GM23338 (cell line): ENCODE results near the gene MCUB.

Experiments used
- CREB1 ChIP-seq: fragments of 250-450 bp; sonication (Bioruptor Pico); IDR thresholded peaks from 2 replicates; pipeline ENCODE4 v1.5.0; 2020; ENCODE audit warnings: low read depth, mild to moderate bottlenecking, moderate library complexity
- ETS1 ChIP-seq: IDR thresholded peaks from 2 replicates; pipeline ENCODE4 v1.6.1; 2016; ENCODE audit warnings: antibody characterized with exemption
- EZH2 ChIP-seq: fragments of 200-600 bp; sonication (generic); IDR thresholded peaks from one replicate; pipeline ENCODE4 v1.8.0; 2017; ENCODE audit warnings: antibody characterized with exemption, mild to moderate bottlenecking, low read depth; ENCODE audit not compliant: unreplicated experiment
- EZH2phosphoT487 ChIP-seq: fragments of 200-600 bp; sonication (generic); IDR thresholded peaks from one replicate; pipeline ENCODE4 v1.8.1; 2018; ENCODE audit warnings: antibody characterized with exemption; ENCODE audit not compliant: unreplicated experiment
- JUNB ChIP-seq: IDR thresholded peaks from one replicate; pipeline ENCODE4 v1.6.1; 2016; ENCODE audit warnings: antibody characterized with exemption; ENCODE audit not compliant: unreplicated experiment
- NANOG ChIP-seq: IDR thresholded peaks from 2 replicates; pipeline ENCODE4 v1.6.1; 2016; ENCODE audit warnings: antibody characterized with exemption, borderline replicate concordance
- POLR2AphosphoS5 ChIP-seq: IDR thresholded peaks from 2 replicates; pipeline ENCODE4 v1.6.1; 2016; ENCODE audit warnings: antibody characterized with exemption, low read depth
- ZNF114 ChIP-seq: fragments of 250-450 bp; sonication (Bioruptor Pico); IDR thresholded peaks from 2 replicates; pipeline ENCODE4 v1.5.0; 2020; ENCODE audit warnings: mild to moderate bottlenecking, moderate library complexity
- ZNF331 ChIP-seq: fragments of 250-450 bp; sonication (Bioruptor Pico); IDR thresholded peaks from 2 replicates; pipeline ENCODE4 v1.5.0; 2020; ENCODE audit warnings: low read depth, mild to moderate bottlenecking, moderate library complexity
- TF ChIP-seq, protein P1 (sequence below), 2 experiments: fragments of 200-600 bp in 1 of 2; sonication (generic) in 1 of 2; conservative IDR thresholded peaks; 2 replicates each; pipeline versions ENCODE4 v1.5.1 to v1.6.1; 2016 to 2017; ENCODE audit warnings: antibody characterized with exemption in 2 of 2, low read depth in 2 of 2, mild to moderate bottlenecking in 2 of 2, moderate library complexity in 1 of 2
- TF ChIP-seq, protein P2 (sequence below): IDR thresholded peaks from one replicate; pipeline ENCODE4 v1.6.1; 2018; ENCODE audit warnings: antibody characterized with exemption; ENCODE audit not compliant: unreplicated experiment

GRCh38 chr4:109560687-109561461 is 828 bp downstream of the MCUB start:
- no peak for TF ChIP-seq EZH2phosphoT487
- TF ChIP-seq, protein P1, sequence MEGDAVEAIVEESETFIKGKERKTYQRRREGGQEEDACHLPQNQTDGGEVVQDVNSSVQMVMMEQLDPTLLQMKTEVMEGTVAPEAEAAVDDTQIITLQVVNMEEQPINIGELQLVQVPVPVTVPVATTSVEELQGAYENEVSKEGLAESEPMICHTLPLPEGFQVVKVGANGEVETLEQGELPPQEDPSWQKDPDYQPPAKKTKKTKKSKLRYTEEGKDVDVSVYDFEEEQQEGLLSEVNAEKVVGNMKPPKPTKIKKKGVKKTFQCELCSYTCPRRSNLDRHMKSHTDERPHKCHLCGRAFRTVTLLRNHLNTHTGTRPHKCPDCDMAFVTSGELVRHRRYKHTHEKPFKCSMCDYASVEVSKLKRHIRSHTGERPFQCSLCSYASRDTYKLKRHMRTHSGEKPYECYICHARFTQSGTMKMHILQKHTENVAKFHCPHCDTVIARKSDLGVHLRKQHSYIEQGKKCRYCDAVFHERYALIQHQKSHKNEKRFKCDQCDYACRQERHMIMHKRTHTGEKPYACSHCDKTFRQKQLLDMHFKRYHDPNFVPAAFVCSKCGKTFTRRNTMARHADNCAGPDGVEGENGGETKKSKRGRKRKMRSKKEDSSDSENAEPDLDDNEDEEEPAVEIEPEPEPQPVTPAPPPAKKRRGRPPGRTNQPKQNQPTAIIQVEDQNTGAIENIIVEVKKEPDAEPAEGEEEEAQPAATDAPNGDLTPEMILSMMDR (conservative IDR thresholded peaks at IDR 0.05; ENCODE audit: low read depth in 2 of 2): no peak
- TF ChIP-seq CREB1 (CRISPR knock-in tag): no peak
- TF ChIP-seq, protein P2, sequence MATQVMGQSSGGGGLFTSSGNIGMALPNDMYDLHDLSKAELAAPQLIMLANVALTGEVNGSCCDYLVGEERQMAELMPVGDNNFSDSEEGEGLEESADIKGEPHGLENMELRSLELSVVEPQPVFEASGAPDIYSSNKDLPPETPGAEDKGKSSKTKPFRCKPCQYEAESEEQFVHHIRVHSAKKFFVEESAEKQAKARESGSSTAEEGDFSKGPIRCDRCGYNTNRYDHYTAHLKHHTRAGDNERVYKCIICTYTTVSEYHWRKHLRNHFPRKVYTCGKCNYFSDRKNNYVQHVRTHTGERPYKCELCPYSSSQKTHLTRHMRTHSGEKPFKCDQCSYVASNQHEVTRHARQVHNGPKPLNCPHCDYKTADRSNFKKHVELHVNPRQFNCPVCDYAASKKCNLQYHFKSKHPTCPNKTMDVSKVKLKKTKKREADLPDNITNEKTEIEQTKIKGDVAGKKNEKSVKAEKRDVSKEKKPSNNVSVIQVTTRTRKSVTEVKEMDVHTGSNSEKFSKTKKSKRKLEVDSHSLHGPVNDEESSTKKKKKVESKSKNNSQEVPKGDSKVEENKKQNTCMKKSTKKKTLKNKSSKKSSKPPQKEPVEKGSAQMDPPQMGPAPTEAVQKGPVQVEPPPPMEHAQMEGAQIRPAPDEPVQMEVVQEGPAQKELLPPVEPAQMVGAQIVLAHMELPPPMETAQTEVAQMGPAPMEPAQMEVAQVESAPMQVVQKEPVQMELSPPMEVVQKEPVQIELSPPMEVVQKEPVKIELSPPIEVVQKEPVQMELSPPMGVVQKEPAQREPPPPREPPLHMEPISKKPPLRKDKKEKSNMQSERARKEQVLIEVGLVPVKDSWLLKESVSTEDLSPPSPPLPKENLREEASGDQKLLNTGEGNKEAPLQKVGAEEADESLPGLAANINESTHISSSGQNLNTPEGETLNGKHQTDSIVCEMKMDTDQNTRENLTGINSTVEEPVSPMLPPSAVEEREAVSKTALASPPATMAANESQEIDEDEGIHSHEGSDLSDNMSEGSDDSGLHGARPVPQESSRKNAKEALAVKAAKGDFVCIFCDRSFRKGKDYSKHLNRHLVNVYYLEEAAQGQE: no peak
- no peak for TF ChIP-seq EZH2
- no peak for TF ChIP-seq ZNF114 (CRISPR knock-in tag)
- no peak for TF ChIP-seq POLR2AphosphoS5
- TF ChIP-seq NANOG: no peak
- TF ChIP-seq JUNB: no peak
- no peak for TF ChIP-seq ETS1
- TF ChIP-seq ZNF331 (CRISPR knock-in tag): no peak
